ENCODE measurements around the gene GRID2.
"Not testable (repeated sequence)": the region's sequence is repeated elsewhere in the genome, so short reads cannot be mapped to it uniquely, and the experiment has no call there.

Gene GRID2

GRCh38 chr4:93670434-93670833 lies 1366.7 kb downstream of the GRID2 start:
- TF ChIP-seq POLR2A (IDR thresholded peaks at IDR 0.05; ENCODE audit: low read length) (no peak), GATA1 (IDR thresholded peaks at IDR 0.05; ENCODE audit: low read depth, low read length) (no peak)
- DNase-seq: no peak

DNA sequence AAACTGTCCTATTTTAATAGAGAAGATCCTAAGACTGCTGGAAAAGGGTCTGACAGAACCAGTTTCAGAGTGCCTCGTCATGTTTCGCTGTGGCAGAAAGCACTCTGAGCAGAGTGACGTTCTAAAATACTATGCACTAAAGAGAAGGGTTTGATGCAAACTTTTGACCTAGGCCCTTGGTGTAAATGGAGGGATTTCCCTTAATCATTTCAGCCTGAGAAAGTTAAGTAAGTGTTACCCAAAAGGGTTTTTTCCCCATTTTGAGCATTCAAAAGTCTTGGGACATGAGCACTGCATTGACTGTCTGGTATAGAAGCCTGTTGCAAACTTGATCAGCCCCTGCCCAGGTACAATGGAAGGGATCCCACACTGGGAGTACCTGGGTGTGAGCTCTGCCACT lies 1367.3 kb downstream of the GRID2 start:
- no peak for TF ChIP-seq POLR2A (IDR thresholded peaks at IDR 0.05; ENCODE audit: low read length)
- TF ChIP-seq GATA1 (IDR thresholded peaks at IDR 0.05; ENCODE audit: low read depth, low read length): no peak
- DNase-seq: no peak

GRCh38 chr4:93676937-93677336 lies 1373.2 kb downstream of the GRID2 start:
- DNase-seq: not testable (repeated sequence)

- TF ChIP-seq POLR2A (IDR thresholded peaks at IDR 0.05; ENCODE audit: low read length) (no peak), GATA1 (IDR thresholded peaks at IDR 0.05; ENCODE audit: low read depth, low read length) (no peak)
- no peak for DNase-seq
Observed at GRCh38 chr4:93684571-93684970, 1380.8 kb downstream of the GRID2 start.

DNA sequence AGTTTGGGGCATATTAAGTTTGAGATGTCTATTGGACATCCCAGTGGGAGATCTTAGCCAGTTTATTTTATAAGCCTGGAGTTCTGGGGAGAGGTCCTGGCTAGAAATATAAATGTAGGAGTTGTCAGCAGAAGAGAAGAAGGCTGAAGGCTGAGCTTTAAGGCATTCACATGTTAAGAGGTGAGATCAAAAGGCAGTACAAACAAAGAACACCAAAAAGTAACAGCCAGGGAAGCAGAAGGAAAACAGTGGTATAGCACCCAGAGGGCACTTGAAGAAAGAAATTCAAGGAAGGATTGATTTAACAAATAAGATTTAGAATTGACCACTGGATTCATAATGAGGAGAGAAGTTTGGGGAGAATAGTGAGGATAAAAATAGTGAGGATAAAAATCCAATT lies 1383.5 kb downstream of the GRID2 start:
- TF ChIP-seq GATA1 (IDR thresholded peaks at IDR 0.05; ENCODE audit: low read depth, low read length): no peak
- no peak for TF ChIP-seq POLR2A (IDR thresholded peaks at IDR 0.05; ENCODE audit: low read length)
- no peak for DNase-seq

DNA sequence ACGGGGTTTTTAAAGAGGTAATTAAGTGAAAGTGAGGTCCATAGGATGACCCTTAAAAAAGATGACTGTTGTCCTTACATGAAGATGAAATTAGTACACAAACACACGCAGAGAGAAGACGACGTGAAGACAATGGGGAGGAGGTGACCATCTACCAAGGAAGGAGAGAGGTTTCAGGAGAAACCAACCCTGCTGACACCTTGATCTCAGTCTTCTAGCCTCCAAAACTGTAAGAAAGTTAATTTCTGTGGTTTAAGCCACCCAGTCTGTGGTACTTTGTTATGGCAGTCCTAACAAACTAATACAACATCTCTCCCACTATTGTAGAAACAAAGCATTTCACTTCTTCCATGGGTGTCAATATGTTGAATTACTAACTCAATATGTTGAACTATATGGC lies 1385.2 kb downstream of the GRID2 start:
- no peak for DNase-seq
- no peak for TF ChIP-seq POLR2A (IDR thresholded peaks at IDR 0.05; ENCODE audit: low read length)
- no peak for TF ChIP-seq GATA1 (IDR thresholded peaks at IDR 0.05; ENCODE audit: low read depth, low read length)

DNA sequence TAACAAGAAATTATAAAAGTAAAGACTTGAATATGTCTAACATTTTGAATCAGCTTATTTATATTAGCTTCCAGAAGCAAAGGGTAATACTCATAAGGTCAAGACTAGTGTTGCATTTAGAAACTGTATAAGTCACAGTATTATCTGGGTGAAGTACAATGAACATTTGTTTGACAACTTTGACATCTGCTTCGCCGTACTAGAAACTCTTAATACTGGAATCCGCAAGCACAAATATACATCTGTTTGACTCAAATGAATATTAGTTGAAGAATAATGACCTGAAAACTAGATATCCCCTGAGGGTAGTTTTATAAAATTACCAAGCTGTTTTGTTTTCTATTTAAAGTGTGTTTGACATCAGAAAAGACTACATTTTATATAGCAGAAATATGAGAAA lies 1389.4 kb downstream of the GRID2 start:
- no peak for DNase-seq
- TF ChIP-seq POLR2A (IDR thresholded peaks at IDR 0.05; ENCODE audit: low read length) (no peak), GATA1 (IDR thresholded peaks at IDR 0.05; ENCODE audit: low read depth, low read length) (no peak)

DNA sequence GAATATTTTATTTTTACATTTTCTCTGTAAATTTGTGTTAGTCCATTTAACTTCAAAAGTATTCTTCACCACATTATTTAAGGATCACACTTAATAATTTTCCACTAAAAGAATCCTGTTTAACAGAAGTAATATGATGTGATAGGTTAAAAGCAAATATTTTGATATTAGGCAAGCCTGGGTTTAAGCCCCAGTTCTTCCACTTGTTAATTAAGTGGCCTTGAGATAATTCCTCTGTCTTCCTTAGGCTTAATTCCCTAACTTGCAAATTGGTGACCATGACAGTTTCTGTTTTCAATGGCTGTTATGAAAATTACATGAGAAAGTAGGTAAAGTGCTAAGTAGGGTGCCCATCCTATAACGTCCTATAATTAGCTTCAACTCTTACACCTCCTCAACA lies 1394.9 kb downstream of the GRID2 start:
- no peak for TF ChIP-seq GATA1 (IDR thresholded peaks at IDR 0.05; ENCODE audit: low read depth, low read length)
- no peak for TF ChIP-seq POLR2A (IDR thresholded peaks at IDR 0.05; ENCODE audit: low read length)
- DNase-seq: no peak

DNA sequence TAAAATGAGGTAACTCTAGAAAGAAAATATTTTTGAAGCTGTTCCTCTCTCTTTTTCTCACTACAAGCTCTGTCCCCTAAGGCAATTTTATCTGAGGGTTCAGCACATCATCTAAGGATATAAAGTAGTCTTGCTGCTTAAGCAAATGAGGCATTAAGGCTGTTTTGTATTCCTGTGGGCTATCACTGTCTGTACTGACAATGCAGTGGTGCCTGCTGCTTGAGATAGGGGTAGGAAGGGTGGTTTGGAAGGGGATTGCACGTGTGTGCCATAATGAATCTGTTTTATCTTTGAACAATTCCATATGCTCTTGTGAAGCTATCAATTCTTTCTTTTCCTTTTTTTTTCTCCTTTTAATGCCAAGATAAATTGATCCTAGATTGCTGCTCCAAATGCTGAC lies 1396.8 kb downstream of the GRID2 start:
- no peak for DNase-seq
- TF ChIP-seq POLR2A (IDR thresholded peaks at IDR 0.05; ENCODE audit: low read length): no peak
- TF ChIP-seq GATA1 (IDR thresholded peaks at IDR 0.05; ENCODE audit: low read depth, low read length): no peak

DNA sequence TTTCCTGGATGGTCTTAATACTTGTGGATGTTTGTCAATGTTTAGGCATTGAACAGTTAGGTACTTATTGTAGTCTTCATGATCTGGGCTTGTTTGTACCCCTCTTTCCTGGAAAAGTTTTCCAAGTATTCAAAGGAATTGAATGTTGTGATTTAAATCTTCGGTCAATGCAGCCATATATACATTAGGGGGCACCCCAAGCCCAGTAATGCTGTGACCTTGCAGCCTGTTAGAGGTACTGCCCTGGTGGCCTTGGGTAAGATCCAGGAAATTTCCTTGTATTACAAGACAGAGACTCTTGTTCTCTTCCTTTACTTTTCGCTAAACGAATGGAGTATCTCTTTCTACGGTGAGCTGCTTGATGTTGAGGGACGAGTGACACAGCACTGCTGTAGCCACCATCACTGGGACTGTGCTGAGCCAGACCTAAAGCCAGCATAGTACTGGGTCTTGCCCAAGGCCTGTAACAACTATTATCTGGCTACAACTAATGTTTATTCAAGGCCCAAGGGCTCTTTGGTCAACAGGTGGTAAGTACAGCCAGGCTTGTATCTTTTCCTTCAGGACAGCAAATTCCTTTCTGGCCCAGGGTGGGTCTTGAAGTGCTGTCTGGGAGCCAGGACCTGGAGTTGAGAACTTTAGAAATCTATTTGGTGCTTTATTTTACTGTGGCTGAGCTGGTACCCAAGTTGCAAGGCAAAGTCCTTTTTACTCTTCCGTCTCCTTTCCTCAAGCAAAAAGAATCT lies 1406.5 kb downstream of the GRID2 start:
- DNase-seq: peak; percentile 4 to 13
- TF ChIP-seq POLR2A (IDR thresholded peaks at IDR 0.05; ENCODE audit: low read length): no peak
- no peak for TF ChIP-seq GATA1 (IDR thresholded peaks at IDR 0.05; ENCODE audit: low read depth, low read length)

DNA sequence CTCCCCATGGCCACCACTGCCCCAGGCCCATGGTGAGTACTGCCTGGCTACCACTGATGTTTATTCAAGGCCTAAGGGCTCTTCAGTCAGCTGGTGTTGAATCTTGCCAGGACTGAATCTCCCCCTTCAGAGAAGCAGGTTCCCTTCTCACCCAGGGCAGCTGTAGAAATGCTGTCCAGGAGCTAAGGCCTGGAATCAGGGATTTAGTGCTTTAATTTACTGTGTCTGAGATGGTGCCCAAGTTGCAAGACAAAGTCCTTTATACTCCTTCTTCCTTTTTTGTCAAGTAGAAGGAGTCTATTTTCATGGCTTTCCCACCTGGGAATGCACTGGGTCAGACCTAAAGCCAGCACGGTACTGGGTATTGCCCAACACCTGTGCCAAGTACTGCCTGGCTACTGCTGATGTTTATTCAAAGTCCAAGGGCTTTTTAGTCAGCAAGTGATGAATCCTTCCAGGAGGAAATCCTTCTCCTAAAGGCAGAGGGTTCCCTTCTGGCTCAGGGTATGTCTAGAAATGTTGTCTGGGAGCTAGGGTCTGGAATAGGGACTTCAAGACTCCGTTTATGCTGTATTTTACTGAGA lies 1407.2 kb downstream of the GRID2 start:
- DNase-seq: no peak
- TF ChIP-seq POLR2A (IDR thresholded peaks at IDR 0.05; ENCODE audit: low read length): no peak
- no peak for TF ChIP-seq GATA1 (IDR thresholded peaks at IDR 0.05; ENCODE audit: low read depth, low read length)

DNA sequence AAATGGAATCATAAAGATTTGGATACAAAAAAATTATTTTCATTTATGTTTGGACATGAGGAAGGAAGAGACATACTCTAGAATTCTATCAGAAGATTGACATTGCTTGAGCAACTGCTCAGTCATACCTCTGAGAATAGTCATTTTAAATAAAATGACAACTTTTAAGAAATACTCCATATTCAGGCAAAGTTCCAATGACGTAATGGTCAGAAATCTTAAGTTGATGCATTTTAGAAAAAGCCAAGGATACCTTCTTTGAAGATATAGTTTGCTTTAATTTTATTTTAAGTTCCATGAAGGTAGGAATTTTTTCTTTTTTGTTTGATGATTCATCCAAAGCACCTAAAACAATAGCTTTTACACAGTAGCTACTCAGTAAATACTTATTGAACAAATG lies 1414.5 kb downstream of the GRID2 start:
- DNase-seq: no peak
- no peak for TF ChIP-seq POLR2A (IDR thresholded peaks at IDR 0.05; ENCODE audit: low read length)
- TF ChIP-seq GATA1 (IDR thresholded peaks at IDR 0.05; ENCODE audit: low read depth, low read length): no peak

DNA sequence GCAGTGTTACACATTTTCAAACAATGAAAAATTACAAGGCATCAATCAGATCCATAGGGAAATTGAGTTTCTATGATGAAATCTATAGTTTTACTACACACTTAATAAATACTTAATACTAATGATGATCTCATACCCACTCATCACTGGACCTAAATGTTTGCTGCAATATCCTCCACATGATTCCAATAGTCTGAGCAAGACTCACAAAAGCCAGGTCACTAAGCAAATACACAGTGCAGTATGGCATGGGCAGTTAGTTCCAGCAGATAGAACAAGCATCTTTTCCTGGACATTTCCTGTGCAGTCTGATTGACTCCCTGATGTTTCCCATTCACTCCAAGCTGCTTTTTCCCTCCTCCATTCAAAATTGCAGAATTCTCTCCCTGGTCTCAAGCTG lies 1415.8 kb downstream of the GRID2 start:
- no peak for DNase-seq

DNA sequence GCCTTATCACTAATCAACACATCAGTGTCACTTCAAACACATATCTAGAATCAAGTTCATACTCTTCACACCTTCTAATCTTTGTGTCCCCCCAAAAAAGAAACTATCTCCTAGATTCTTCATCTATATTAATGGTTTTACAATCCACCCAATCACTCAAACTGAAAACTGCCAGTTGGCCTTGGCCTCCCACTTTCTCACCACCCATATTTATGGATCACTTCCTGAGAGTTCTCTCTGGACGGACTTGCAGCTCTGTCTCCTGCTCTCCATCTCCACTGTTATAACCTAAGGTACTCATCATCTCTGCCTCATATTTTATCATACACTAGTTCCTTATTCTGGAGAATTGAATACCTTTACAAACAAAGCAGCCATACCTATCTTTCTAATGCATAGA lies 1418.7 kb downstream of the GRID2 start:
- TF ChIP-seq GATA1 (IDR thresholded peaks at IDR 0.05; ENCODE audit: low read depth, low read length): no peak
- no peak for TF ChIP-seq POLR2A (IDR thresholded peaks at IDR 0.05; ENCODE audit: low read length)
- DNase-seq: no peak

More for the DNA sequence above, 1415.8 kb downstream of the GRID2 start:
- TF ChIP-seq GATA1 (IDR thresholded peaks at IDR 0.05; ENCODE audit: low read depth, low read length) (no peak), POLR2A (IDR thresholded peaks at IDR 0.05; ENCODE audit: low read length) (no peak)

- DNase-seq: no peak
Observed at GRCh38 chr4:93730251-93730650, 1426.5 kb downstream of the GRID2 start.

More at GRCh38 chr4:93730251-93730650, 1426.5 kb downstream of the GRID2 start:
- TF ChIP-seq POLR2A (IDR thresholded peaks at IDR 0.05; ENCODE audit: low read length) (no peak), GATA1 (IDR thresholded peaks at IDR 0.05; ENCODE audit: low read depth, low read length) (no peak)

Measured in erythroblast (primary cell).